Measurements from ENCODE around the gene LHX2.

- no peak for TF ChIP-seq POLR2A (IDR thresholded peaks at IDR 0.05)
- TF ChIP-seq, protein P1, sequence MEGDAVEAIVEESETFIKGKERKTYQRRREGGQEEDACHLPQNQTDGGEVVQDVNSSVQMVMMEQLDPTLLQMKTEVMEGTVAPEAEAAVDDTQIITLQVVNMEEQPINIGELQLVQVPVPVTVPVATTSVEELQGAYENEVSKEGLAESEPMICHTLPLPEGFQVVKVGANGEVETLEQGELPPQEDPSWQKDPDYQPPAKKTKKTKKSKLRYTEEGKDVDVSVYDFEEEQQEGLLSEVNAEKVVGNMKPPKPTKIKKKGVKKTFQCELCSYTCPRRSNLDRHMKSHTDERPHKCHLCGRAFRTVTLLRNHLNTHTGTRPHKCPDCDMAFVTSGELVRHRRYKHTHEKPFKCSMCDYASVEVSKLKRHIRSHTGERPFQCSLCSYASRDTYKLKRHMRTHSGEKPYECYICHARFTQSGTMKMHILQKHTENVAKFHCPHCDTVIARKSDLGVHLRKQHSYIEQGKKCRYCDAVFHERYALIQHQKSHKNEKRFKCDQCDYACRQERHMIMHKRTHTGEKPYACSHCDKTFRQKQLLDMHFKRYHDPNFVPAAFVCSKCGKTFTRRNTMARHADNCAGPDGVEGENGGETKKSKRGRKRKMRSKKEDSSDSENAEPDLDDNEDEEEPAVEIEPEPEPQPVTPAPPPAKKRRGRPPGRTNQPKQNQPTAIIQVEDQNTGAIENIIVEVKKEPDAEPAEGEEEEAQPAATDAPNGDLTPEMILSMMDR (IDR thresholded peaks at IDR 0.05), result no peak
These were observed 25.7 kb upstream of the LHX2 start for GRCh38 chr9:123985869-123986268.
